Liver (tissue), 9 donors: ENCODE results near the gene B3GALT5. TPM values are rescaled to one million over a fixed set of nuclear protein-coding genes. Genes with fewer than 3 reads are reported as not detected.

Source experiments
- DNase-seq: peaks from one replicate; pipeline ENCODE4 v3.0.0-alpha.2; 2017; ENCODE audit warnings: low spot score
- H3K27ac ChIP-seq, 2 donors: one replicate each; pipeline ENCODE4 v1.7.0; 2013; ENCODE audit warnings: inconsistent platforms in 2 of 2, low read length in 2 of 2, control low read depth in 1 of 2, low read depth in 1 of 2, mild to moderate bottlenecking in 1 of 2
- H3K27me3 ChIP-seq, 4 donors: one replicate each; pipeline versions ENCODE4 v1.6.1 to v1.7.0; 2013; ENCODE audit warnings: low read length in 3 of 4, inconsistent platforms in 1 of 4, mild to moderate bottlenecking in 1 of 4, moderate library complexity in 1 of 4; ENCODE audit not compliant: control insufficient read depth in 4 of 4, insufficient read depth in 4 of 4
- H3K36me3 ChIP-seq, 4 donors: one replicate each; pipeline versions ENCODE4 v1.6.1 to v1.7.0; 2013; ENCODE audit warnings: low read length in 3 of 4, mild to moderate bottlenecking in 3 of 4, low read depth in 1 of 4, moderate library complexity in 1 of 4; ENCODE audit not compliant: control insufficient read depth in 4 of 4, insufficient read depth in 3 of 4
- H3K4me1 ChIP-seq, 4 donors: one replicate each; pipeline versions ENCODE4 v1.6.1 to v1.7.0; 2013; ENCODE audit warnings: low read length in 3 of 4, mild to moderate bottlenecking in 3 of 4, moderate library complexity in 1 of 4; ENCODE audit not compliant: control insufficient read depth in 4 of 4, insufficient read depth in 4 of 4
- H3K4me3 ChIP-seq, 3 donors: one replicate each; pipeline versions ENCODE4 v1.6.1 to v1.7.0; 2013; ENCODE audit warnings: low read length in 3 of 3, control low read depth in 1 of 3, low read depth in 1 of 3, mild to moderate bottlenecking in 1 of 3
- H3K9ac ChIP-seq, 2 donors: one replicate each; pipeline ENCODE4 v1.7.0; 2013; ENCODE audit warnings: low read length in 2 of 2, mild to moderate bottlenecking in 2 of 2, moderate library complexity in 2 of 2, control low read depth in 1 of 2, low read depth in 1 of 2
- H3K9me3 ChIP-seq, 4 donors: one replicate each; pipeline versions ENCODE4 v1.6.1 to v1.7.0; 2013; ENCODE audit warnings: low read length in 3 of 4; ENCODE audit not compliant: control insufficient read depth in 4 of 4
- ATF3 ChIP-seq: IDR thresholded peaks from 2 replicates; pipeline ENCODE4 v1.6.1; 2016; ENCODE audit warnings: antibody characterized with exemption
- CTCF ChIP-seq: fragments of 150-350 bp; IDR thresholded peaks from 2 replicates; pipeline ENCODE4 v1.5.1; 2017; ENCODE audit warnings: improper control_type of control experiment, low read depth, low read length; ENCODE audit not compliant: missing input control
- EGR1 ChIP-seq, 2 donors: IDR thresholded peaks; 2 replicates each; pipeline ENCODE4 v1.6.1; 2016 to 2018; ENCODE audit warnings: antibody characterized with exemption in 2 of 2, low read depth in 2 of 2
- FOXA1 ChIP-seq: IDR thresholded peaks from 2 replicates; pipeline ENCODE4 v1.6.1; 2016; ENCODE audit warnings: antibody characterized with exemption
- GABPA ChIP-seq, 2 donors: IDR thresholded peaks in 1 of 2; conservative IDR thresholded peaks in 1 of 2; 2 replicates each; pipeline ENCODE4 v1.6.1; 2016; ENCODE audit warnings: antibody characterized with exemption in 2 of 2, mild to moderate bottlenecking in 1 of 2, moderate library complexity in 1 of 2
- HNF4A ChIP-seq, 2 donors: conservative IDR thresholded peaks; 2 replicates each; pipeline ENCODE4 v1.6.1; 2016; ENCODE audit warnings: antibody characterized with exemption in 2 of 2, mild to moderate bottlenecking in 2 of 2
- HNF4G ChIP-seq: IDR thresholded peaks from 2 replicates; pipeline ENCODE4 v1.6.1; 2016; ENCODE audit warnings: antibody characterized with exemption
- JUND ChIP-seq, 2 donors: IDR thresholded peaks; 2 replicates each; pipeline ENCODE4 v1.6.1; 2016; ENCODE audit warnings: antibody characterized with exemption in 2 of 2
- MAX ChIP-seq: IDR thresholded peaks from 2 replicates; pipeline ENCODE4 v1.6.1; 2016; ENCODE audit warnings: antibody characterized with exemption
- NR2F2 ChIP-seq: IDR thresholded peaks from 2 replicates; pipeline ENCODE4 v1.6.1; 2016; ENCODE audit warnings: antibody characterized with exemption
- RAD21 ChIP-seq, 2 donors: IDR thresholded peaks; 2 replicates each; pipeline ENCODE4 v1.6.1; 2016; ENCODE audit warnings: antibody characterized with exemption in 2 of 2, mild to moderate bottlenecking in 2 of 2
- REST ChIP-seq: IDR thresholded peaks from 2 replicates; pipeline ENCODE4 v1.6.1; 2016; ENCODE audit warnings: antibody characterized with exemption, mild to moderate bottlenecking
- RXRA ChIP-seq, 2 donors: IDR thresholded peaks; 2 replicates each; pipeline ENCODE4 v1.6.1; 2017 to 2018; ENCODE audit warnings: antibody characterized with exemption in 2 of 2, mild to moderate bottlenecking in 1 of 2
- SP1 ChIP-seq: IDR thresholded peaks from 2 replicates; pipeline ENCODE4 v1.6.1; 2018; ENCODE audit warnings: antibody characterized with exemption, mild to moderate bottlenecking
- TAF1 ChIP-seq: conservative IDR thresholded peaks from 2 replicates; pipeline ENCODE4 v1.6.1; 2016; ENCODE audit warnings: antibody characterized with exemption, mild to moderate bottlenecking
- YY1 ChIP-seq: IDR thresholded peaks from 2 replicates; pipeline ENCODE4 v1.6.1; 2016; ENCODE audit warnings: antibody characterized with exemption, mild to moderate bottlenecking
- ZBTB33 ChIP-seq: IDR thresholded peaks from 2 replicates; pipeline ENCODE4 v1.6.1; 2016; ENCODE audit warnings: antibody characterized with exemption
- WGBS: extraction: QIAGEN DNeasy Blood & Tissue Kit; methylation state at CpG from one replicate; pipeline ENCODE4 v1.1.7; 2013; 5-methylcytosine and 5-hydroxymethylcytosine counted together
- polyA plus RNA-seq, 2 donors: library from polyadenylated mRNA; stranded (reverse) in 1 of 2; unstranded in 1 of 2; fragments of 200-250 nt in 1 of 2; fragments of >200 nt in 1 of 2; fragmentation: Nextera tagmentation in 1 of 2; extraction: Ambion mirVana in 1 of 2; gene quantifications; one replicate each; pipeline versions ENCODE4 v1.2.1 to v1.2.3, GENCODE V29; 2013 to 2015
- total RNA-seq, 2 donors: library from RNA; depleted of rRNA; stranded (reverse); fragments of >200 nt; gene quantifications; one replicate each; pipeline ENCODE4 v1.2.3, GENCODE V29; 2014
- donor health status: healthy.
- donor health status: healthy.
- donor health status: healthy.
- donor health status: healthy.
- donor health status: healthy.

The B3GALT5 gene
- total and polyA plus RNA-seq, 4 donors = 0.05 to 0.33 (median 0.10) TPM

GRCh38 chr21:39666681-39667315 is 54.1 kb downstream of the B3GALT5 start (continued):
- no peak for TF ChIP-seq ATF3
- TF ChIP-seq GABPA (IDR thresholded peaks at IDR 0.05 in 1 of 2, conservative IDR thresholded peaks at IDR 0.05 in 1 of 2) = no peak
- TF ChIP-seq RXRA (IDR thresholded peaks at IDR 0.05) = no peak
- no peak for TF ChIP-seq SP1
- TF ChIP-seq JUND (IDR thresholded peaks at IDR 0.05) = no peak

- DNase-seq = no peak
- WGBS = 91% methylated on average over 10 of the region's 10 CpGs
- Histone ChIP-seq H3K27ac (no peak overlapping the region), H3K27me3 (peaks cover 0 to 5% (median 0%) of the 10 kb centered on the region in 4 donors), H3K4me3 (no peak overlapping the region), H3K4me1 (no peaks in the 10 kb centered on the region), H3K9me3 (no peaks in the 10 kb centered on the region), H3K9ac (no peak overlapping the region), H3K36me3 (no peaks in the 10 kb centered on the region)
- TF ChIP-seq ATF3 = no peak
- TF ChIP-seq ZBTB33 = no peak
- no peak for TF ChIP-seq TAF1
- no peak for TF ChIP-seq CTCF
- no peak for TF ChIP-seq HNF4A (conservative IDR thresholded peaks at IDR 0.05)
- TF ChIP-seq YY1 = no peak
- TF ChIP-seq EGR1 (IDR thresholded peaks at IDR 0.05; ENCODE audit: low read depth in 2 of 2) = no peak
- no peak for TF ChIP-seq SP1
- no peak for TF ChIP-seq GABPA (IDR thresholded peaks at IDR 0.05 in 1 of 2, conservative IDR thresholded peaks at IDR 0.05 in 1 of 2)
- TF ChIP-seq FOXA1 = no peak
Observed at GRCh38 chr21:39667353-39667891, 54.7 kb downstream of the B3GALT5 start.

GRCh38 chr21:39668369-39668768 is 55.6 kb downstream of the B3GALT5 start:
- no peak overlapping the region for H3K9ac ChIP-seq
- H3K27ac ChIP-seq = no peak overlapping the region
- WGBS = 84% methylated on average over 9 of the region's 9 CpGs
- H3K4me3 ChIP-seq = no peak overlapping the region
- no peak for DNase-seq
- H3K36me3 ChIP-seq = no peaks in the 10 kb centered on the region
- peaks cover 0 to 5% (median 0%) of the 10 kb centered on the region in 4 donors for H3K27me3 ChIP-seq
- no peaks in the 10 kb centered on the region for H3K4me1 ChIP-seq
- H3K9me3 ChIP-seq = no peaks in the 10 kb centered on the region
- no peak for TF ChIP-seq REST
- no peak for TF ChIP-seq FOXA1
- no peak for TF ChIP-seq RAD21 (IDR thresholded peaks at IDR 0.05)
- no peak for TF ChIP-seq NR2F2
- TF ChIP-seq ATF3 = no peak
- TF ChIP-seq RXRA (IDR thresholded peaks at IDR 0.05) = no peak
- no peak for TF ChIP-seq HNF4A (conservative IDR thresholded peaks at IDR 0.05)
- no peak for TF ChIP-seq YY1
- no peak for TF ChIP-seq HNF4G
- no peak for TF ChIP-seq MAX
- no peak for TF ChIP-seq CTCF
- no peak for TF ChIP-seq SP1
